ENCODE measurements around the gene MAP6. TPM values are rescaled to one million over a fixed set of nuclear protein-coding genes. Genes with fewer than 3 reads are reported as not detected.

The MAP6 gene
- total and polyA plus RNA-seq, 2 experiments from 2014 or later = 0.31 to 1.2 TPM

DNA sequence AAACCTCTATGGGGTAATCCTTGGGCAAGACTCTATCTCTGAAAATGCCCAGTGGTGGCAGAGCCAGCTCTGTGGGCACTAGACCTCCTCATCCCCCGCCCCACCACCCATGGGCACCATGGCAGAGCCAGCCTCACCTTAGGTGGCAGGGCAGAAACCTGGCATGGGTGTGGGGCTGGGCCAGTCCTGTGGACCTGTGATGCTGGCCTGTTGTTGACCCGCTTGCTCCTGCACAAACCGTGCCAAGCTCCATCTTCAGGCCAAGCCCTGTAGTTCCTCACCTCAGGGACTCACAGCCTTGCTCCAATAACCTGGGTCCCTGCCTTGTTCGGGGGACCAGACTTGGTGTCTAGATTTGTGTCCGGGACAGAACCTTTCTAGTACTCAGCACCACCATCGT lies 115.7 kb downstream of the MAP6 start:
- Histone ChIP-seq H2AFZ (no peak overlapping the region; the same call in 1 of the 2 replicates), H3K79me2 (replicated peaks; ENCODE audit: insufficient read depth) (no peaks in the 10 kb centered on the region), H3K9me2 (ENCODE audit: insufficient read depth) (no peaks in the 10 kb centered on the region), H3K4me1 (ENCODE audit: insufficient read depth) (peaks cover 18% of the 10 kb centered on the region), H3K4me2 (no peak overlapping the region), H3K36me3 (ENCODE audit: insufficient read depth) (no peaks in the 10 kb centered on the region), H3F3A (replicated peaks; ENCODE audit: low read depth) (no peaks in the 10 kb centered on the region), H4K20me1 (replicated peaks; ENCODE audit: insufficient read depth) (no peaks in the 10 kb centered on the region), H3K4me3 (no peak overlapping the region), H3K27ac (ENCODE audit: low read depth) (no peak overlapping the region), H3K27me3 (ENCODE audit: insufficient read depth) (no peaks in the 10 kb centered on the region)
- DNase-seq (ENCODE audit: low spot score) (no peak), ATAC-seq (no peak)
- Mint-ChIP-seq H3K4me1 (peaks cover 39% of the 10 kb centered on the region), H3K27me3 (ENCODE audit: insufficient read depth, low read depth, poor library complexity) (peaks cover 9% of the 10 kb centered on the region), H3K9me3 (0 out of 3 replicates have a peak, but pooled peaks cover 4% of the 10 kb centered on the region), H3K27ac (no peak overlapping the region), H3K4me3 (no peak overlapping the region), H3K36me3 (ENCODE audit: low read depth) (peaks cover 3% of the 10 kb centered on the region; the same call in 2 of the 3 replicates)
- TF ChIP-seq CREB1 (CRISPR knock-in tag; IDR thresholded peaks at IDR 0.05; ENCODE audit: low read depth) (no peak), ZNF331 (CRISPR knock-in tag; IDR thresholded peaks at IDR 0.05; ENCODE audit: low read depth) (no peak)
- TF ChIP-seq, protein P1, sequence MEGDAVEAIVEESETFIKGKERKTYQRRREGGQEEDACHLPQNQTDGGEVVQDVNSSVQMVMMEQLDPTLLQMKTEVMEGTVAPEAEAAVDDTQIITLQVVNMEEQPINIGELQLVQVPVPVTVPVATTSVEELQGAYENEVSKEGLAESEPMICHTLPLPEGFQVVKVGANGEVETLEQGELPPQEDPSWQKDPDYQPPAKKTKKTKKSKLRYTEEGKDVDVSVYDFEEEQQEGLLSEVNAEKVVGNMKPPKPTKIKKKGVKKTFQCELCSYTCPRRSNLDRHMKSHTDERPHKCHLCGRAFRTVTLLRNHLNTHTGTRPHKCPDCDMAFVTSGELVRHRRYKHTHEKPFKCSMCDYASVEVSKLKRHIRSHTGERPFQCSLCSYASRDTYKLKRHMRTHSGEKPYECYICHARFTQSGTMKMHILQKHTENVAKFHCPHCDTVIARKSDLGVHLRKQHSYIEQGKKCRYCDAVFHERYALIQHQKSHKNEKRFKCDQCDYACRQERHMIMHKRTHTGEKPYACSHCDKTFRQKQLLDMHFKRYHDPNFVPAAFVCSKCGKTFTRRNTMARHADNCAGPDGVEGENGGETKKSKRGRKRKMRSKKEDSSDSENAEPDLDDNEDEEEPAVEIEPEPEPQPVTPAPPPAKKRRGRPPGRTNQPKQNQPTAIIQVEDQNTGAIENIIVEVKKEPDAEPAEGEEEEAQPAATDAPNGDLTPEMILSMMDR (conservative IDR thresholded peaks at IDR 0.05; ENCODE audit: low read depth in 2 of 2) = 0 out of 4 replicates have a peak, but pooled peaks of 1 of the 2 experiments have one; percentile 1

DNA sequence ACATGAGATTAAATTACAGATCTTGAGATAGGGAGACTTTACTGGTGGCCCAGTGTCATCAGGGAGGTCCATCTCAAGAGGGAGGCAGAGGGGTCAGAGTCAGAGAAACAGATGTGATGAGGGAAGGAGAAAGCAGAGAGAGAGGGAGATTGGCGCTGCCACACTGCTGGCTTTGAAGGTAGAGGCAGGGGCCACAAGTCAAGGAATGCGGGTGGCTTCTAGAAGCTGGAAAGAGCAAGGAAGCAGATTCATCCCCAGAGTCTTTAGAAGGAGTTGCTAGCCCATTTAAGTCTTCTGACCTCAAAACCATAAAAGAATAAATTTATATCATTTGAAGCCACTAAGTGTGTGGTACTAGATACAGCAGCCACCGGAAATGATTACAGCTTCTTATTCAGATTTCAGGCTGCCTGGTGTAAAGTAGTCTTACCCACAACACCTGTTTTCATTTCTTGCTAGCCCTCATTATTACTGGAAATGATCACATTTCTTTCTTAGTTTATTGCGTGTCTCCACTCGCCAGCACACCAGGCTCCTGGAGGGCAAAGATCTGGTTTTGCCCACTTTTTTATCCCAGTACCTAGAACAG lies 119.4 kb downstream of the MAP6 start:
- Histone ChIP-seq H3K4me3 (no peak overlapping the region), H3K27ac (ENCODE audit: low read depth) (no peak overlapping the region), H3K9me2 (ENCODE audit: insufficient read depth) (no peaks in the 10 kb centered on the region), H2AFZ (no peak overlapping the region), H3K4me1 (ENCODE audit: insufficient read depth) (peaks cover 8% of the 10 kb centered on the region), H3F3A (replicated peaks; ENCODE audit: low read depth) (no peaks in the 10 kb centered on the region), H3K36me3 (ENCODE audit: insufficient read depth) (no peaks in the 10 kb centered on the region), H3K4me2 (no peak overlapping the region), H3K27me3 (ENCODE audit: insufficient read depth) (no peaks in the 10 kb centered on the region), H3K79me2 (replicated peaks; ENCODE audit: insufficient read depth) (no peaks in the 10 kb centered on the region), H4K20me1 (replicated peaks; ENCODE audit: insufficient read depth) (no peaks in the 10 kb centered on the region)
- no peak overlapping the region for H3K4me3 Mint-ChIP-seq
- H3K36me3 Mint-ChIP-seq (ENCODE audit: low read depth) = peaks cover 3% of the 10 kb centered on the region; the same call in 2 of the 3 replicates
- peaks cover 23% of the 10 kb centered on the region for H3K4me1 Mint-ChIP-seq
- H3K27ac Mint-ChIP-seq = no peak overlapping the region
- H3K9me3 Mint-ChIP-seq = peaks cover 4% of the 10 kb centered on the region; the same call in 1 of the 3 replicates
- DNase-seq (ENCODE audit: low spot score) (no peak), ATAC-seq (no peak)
- peaks cover 4% of the 10 kb centered on the region for H3K27me3 Mint-ChIP-seq (ENCODE audit: insufficient read depth, low read depth, poor library complexity)
- TF ChIP-seq EZH2 (IDR thresholded peaks at IDR 0.05; ENCODE audit: low read depth, unreplicated experiment) = no peak
- no peak for TF ChIP-seq NANOG (IDR thresholded peaks at IDR 0.05; ENCODE audit: borderline replicate concordance)
- no peak for TF ChIP-seq EZH2phosphoT487 (IDR thresholded peaks at IDR 0.05; ENCODE audit: unreplicated experiment)
- TF ChIP-seq, protein P2, sequence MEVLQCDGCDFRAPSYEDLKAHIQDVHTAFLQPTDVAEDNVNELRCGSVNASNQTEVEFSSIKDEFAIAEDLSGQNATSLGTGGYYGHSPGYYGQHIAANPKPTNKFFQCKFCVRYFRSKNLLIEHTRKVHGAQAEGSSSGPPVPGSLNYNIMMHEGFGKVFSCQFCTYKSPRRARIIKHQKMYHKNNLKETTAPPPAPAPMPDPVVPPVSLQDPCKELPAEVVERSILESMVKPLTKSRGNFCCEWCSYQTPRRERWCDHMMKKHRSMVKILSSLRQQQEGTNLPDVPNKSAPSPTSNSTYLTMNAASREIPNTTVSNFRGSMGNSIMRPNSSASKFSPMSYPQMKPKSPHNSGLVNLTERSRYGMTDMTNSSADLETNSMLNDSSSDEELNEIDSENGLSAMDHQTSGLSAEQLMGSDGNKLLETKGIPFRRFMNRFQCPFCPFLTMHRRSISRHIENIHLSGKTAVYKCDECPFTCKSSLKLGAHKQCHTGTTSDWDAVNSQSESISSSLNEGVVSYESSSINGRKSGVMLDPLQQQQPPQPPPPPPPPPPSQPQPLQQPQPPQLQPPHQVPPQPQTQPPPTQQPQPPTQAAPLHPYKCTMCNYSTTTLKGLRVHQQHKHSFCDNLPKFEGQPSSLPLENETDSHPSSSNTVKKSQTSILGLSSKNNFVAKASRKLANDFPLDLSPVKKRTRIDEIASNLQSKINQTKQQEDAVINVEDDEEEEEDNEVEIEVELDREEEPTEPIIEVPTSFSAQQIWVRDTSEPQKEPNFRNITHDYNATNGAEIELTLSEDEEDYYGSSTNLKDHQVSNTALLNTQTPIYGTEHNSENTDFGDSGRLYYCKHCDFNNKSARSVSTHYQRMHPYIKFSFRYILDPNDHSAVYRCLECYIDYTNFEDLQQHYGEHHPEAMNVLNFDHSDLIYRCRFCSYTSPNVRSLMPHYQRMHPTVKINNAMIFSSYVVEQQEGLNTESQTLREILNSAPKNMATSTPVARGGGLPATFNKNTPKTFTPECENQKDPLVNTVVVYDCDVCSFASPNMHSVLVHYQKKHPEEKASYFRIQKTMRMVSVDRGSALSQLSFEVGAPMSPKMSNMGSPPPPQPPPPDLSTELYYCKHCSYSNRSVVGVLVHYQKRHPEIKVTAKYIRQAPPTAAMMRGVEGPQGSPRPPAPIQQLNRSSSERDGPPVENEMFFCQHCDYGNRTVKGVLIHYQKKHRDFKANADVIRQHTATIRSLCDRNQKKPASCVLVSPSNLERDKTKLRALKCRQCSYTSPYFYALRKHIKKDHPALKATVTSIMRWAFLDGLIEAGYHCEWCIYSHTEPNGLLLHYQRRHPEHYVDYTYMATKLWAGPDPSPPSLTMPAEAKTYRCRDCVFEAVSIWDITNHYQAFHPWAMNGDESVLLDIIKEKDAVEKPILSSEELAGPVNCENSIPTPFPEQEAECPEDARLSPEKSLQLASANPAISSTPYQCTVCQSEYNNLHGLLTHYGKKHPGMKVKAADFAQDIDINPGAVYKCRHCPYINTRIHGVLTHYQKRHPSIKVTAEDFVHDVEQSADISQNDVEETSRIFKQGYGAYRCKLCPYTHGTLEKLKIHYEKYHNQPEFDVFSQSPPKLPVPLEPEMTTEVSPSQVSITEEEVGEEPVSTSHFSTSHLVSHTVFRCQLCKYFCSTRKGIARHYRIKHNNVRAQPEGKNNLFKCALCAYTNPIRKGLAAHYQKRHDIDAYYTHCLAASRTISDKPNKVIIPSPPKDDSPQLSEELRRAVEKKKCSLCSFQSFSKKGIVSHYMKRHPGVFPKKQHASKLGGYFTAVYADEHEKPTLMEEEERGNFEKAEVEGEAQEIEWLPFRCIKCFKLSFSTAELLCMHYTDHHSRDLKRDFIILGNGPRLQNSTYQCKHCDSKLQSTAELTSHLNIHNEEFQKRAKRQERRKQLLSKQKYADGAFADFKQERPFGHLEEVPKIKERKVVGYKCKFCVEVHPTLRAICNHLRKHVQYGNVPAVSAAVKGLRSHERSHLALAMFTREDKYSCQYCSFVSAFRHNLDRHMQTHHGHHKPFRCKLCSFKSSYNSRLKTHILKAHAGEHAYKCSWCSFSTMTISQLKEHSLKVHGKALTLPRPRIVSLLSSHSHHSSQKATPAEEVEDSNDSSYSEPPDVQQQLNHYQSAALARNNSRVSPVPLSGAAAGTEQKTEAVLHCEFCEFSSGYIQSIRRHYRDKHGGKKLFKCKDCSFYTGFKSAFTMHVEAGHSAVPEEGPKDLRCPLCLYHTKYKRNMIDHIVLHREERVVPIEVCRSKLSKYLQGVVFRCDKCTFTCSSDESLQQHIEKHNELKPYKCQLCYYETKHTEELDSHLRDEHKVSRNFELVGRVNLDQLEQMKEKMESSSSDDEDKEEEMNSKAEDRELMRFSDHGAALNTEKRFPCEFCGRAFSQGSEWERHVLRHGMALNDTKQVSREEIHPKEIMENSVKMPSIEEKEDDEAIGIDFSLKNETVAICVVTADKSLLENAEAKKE (CRISPR knock-in tag; IDR thresholded peaks at IDR 0.05) = no peak
- TF ChIP-seq ZNF331 (CRISPR knock-in tag; IDR thresholded peaks at IDR 0.05; ENCODE audit: low read depth) = no peak
- TF ChIP-seq JUNB (IDR thresholded peaks at IDR 0.05; ENCODE audit: unreplicated experiment) = no peak
- TF ChIP-seq, protein P1 (conservative IDR thresholded peaks at IDR 0.05; ENCODE audit: low read depth in 2 of 2) = no peak
- no peak for TF ChIP-seq ZNF114 (CRISPR knock-in tag; IDR thresholded peaks at IDR 0.05)
- TF ChIP-seq POLR2AphosphoS5 (IDR thresholded peaks at IDR 0.05; ENCODE audit: low read depth) = no peak
- no peak for TF ChIP-seq STAT1 (IDR thresholded peaks at IDR 0.05; ENCODE audit: unreplicated experiment)
